Memory B cell (primary cell): Measurements from ENCODE around the gene KIAA0408.

Experiments used
- ATAC-seq: fragments of 150-1000 bp; cut with Tn5 transposase; 2 replicates; pipeline ENCODE4 v1.10.0; 2021; ENCODE audit warnings: low read depth, mild to moderate bottlenecking, moderate library complexity
- DNase-seq, 2 donors: peaks; one replicate each; pipeline ENCODE4 v3.0.0; 2022; ENCODE audit warnings: low spot score in 2 of 2
- H3K27ac Mint-ChIP-seq: one replicate; pipeline ENCODE4 v1.8.0; 2022; ENCODE audit warnings: mild to moderate bottlenecking, moderate library complexity, mixed read lengths
- H3K27me3 Mint-ChIP-seq: one replicate; pipeline ENCODE4 v1.8.0; 2022; ENCODE audit warnings: mixed read lengths
- H3K36me3 Mint-ChIP-seq: one replicate; pipeline ENCODE4 v1.8.0; 2022; ENCODE audit warnings: mild to moderate bottlenecking, mixed read lengths
- H3K4me1 Mint-ChIP-seq: one replicate; pipeline ENCODE4 v1.8.0; 2022; ENCODE audit warnings: mixed read lengths
- H3K4me3 Mint-ChIP-seq: one replicate; pipeline ENCODE4 v1.8.0; 2022; ENCODE audit warnings: mild to moderate bottlenecking, moderate library complexity, mixed read lengths
- H3K9me3 Mint-ChIP-seq: one replicate; pipeline ENCODE4 v1.8.0; 2022; ENCODE audit warnings: mixed read lengths

The KIAA0408 gene

GRCh38 chr6:127475823-127476176, 16.6 kb upstream of the KIAA0408 start:
- Mint-ChIP-seq H3K36me3 (peaks cover 13% of the 10 kb centered on the region), H3K27ac (no peak overlapping the region)
- no peak for DNase-seq

GRCh38 chr6:127475135-127475822, 16.1 kb upstream of the KIAA0408 start:
- Mint-ChIP-seq H3K4me1 (peaks cover 7% of the 10 kb centered on the region), H3K27ac (no peak overlapping the region), H3K36me3 (peaks cover 13% of the 10 kb centered on the region), H3K4me3 (no peak overlapping the region), H3K27me3 (no peaks in the 10 kb centered on the region), H3K9me3 (no peaks in the 10 kb centered on the region)
- ATAC-seq (no peak), DNase-seq (no peak)

More at GRCh38 chr6:127475823-127476176, 16.6 kb upstream of the KIAA0408 start:
- no peak for ATAC-seq
- Mint-ChIP-seq H3K4me3 (no peak overlapping the region), H3K27me3 (no peaks in the 10 kb centered on the region), H3K4me1 (peaks cover 7% of the 10 kb centered on the region), H3K9me3 (no peaks in the 10 kb centered on the region)

GRCh38 chr6:127471379-127472255, 12.4 kb upstream of the KIAA0408 start:
- H3K4me1 Mint-ChIP-seq, result peaks cover 7% of the 10 kb centered on the region
- no peaks in the 10 kb centered on the region for H3K9me3 Mint-ChIP-seq
- H3K4me3 Mint-ChIP-seq, result no peak overlapping the region
- peak; percentile 27 for ATAC-seq
- DNase-seq, result no peak
- H3K36me3 Mint-ChIP-seq, result peaks cover 6% of the 10 kb centered on the region
- no peaks in the 10 kb centered on the region for H3K27me3 Mint-ChIP-seq
- H3K27ac Mint-ChIP-seq, result no peak overlapping the region

GRCh38 chr6:127468936-127469335, 9.7 kb upstream of the KIAA0408 start:
- Mint-ChIP-seq H3K9me3 (no peaks in the 10 kb centered on the region), H3K4me3 (no peak overlapping the region), H3K27ac (no peak overlapping the region), H3K27me3 (no peaks in the 10 kb centered on the region), H3K4me1 (peaks cover 7% of the 10 kb centered on the region), H3K36me3 (peaks cover 1% of the 10 kb centered on the region)
- DNase-seq, result no peak
- ATAC-seq, result no peak

- Mint-ChIP-seq H3K4me1 (peaks cover 4% of the 10 kb centered on the region), H3K4me3 (no peak overlapping the region), H3K36me3 (no peaks in the 10 kb centered on the region), H3K27ac (no peak overlapping the region), H3K27me3 (no peaks in the 10 kb centered on the region), H3K9me3 (no peaks in the 10 kb centered on the region)
- ATAC-seq (no peak), DNase-seq (no peak)
Measured at GRCh38 chr6:127466416-127466815, 7.2 kb upstream of the KIAA0408 start.

- Mint-ChIP-seq H3K9me3 (no peaks in the 10 kb centered on the region), H3K27me3 (no peaks in the 10 kb centered on the region), H3K27ac (no peak overlapping the region), H3K36me3 (no peaks in the 10 kb centered on the region), H3K4me1 (no peaks in the 10 kb centered on the region), H3K4me3 (no peak overlapping the region)
- ATAC-seq (peak; percentile 57), DNase-seq (peak; percentile 18 to 19)
Measured at GRCh38 chr6:127464881-127465459, 5.8 kb upstream of the KIAA0408 start.

GRCh38 chr6:127464161-127464880, 5.1 kb upstream of the KIAA0408 start:
- Mint-ChIP-seq H3K27me3 (no peaks in the 10 kb centered on the region), H3K9me3 (no peaks in the 10 kb centered on the region), H3K27ac (no peak overlapping the region), H3K36me3 (no peaks in the 10 kb centered on the region), H3K4me1 (no peaks in the 10 kb centered on the region), H3K4me3 (no peak overlapping the region)
- ATAC-seq (no peak), DNase-seq (no peak)

- Mint-ChIP-seq H3K4me3 (no peak overlapping the region), H3K36me3 (no peaks in the 10 kb centered on the region), H3K27ac (no peak overlapping the region), H3K4me1 (no peaks in the 10 kb centered on the region), H3K9me3 (no peaks in the 10 kb centered on the region), H3K27me3 (no peaks in the 10 kb centered on the region)
- DNase-seq, result no peak
- ATAC-seq, result no peak
Measured at GRCh38 chr6:127463056-127463455, 3.9 kb upstream of the KIAA0408 start.

GRCh38 chr6:127462376-127462775, 3.2 kb upstream of the KIAA0408 start:
- no peak for DNase-seq
- Mint-ChIP-seq H3K27me3 (no peaks in the 10 kb centered on the region), H3K27ac (no peak overlapping the region), H3K4me1 (no peaks in the 10 kb centered on the region), H3K36me3 (no peaks in the 10 kb centered on the region), H3K4me3 (no peak overlapping the region), H3K9me3 (no peaks in the 10 kb centered on the region)
- no peak for ATAC-seq

- Mint-ChIP-seq H3K4me1 (no peaks in the 10 kb centered on the region), H3K9me3 (no peaks in the 10 kb centered on the region), H3K27me3 (no peaks in the 10 kb centered on the region), H3K27ac (no peak overlapping the region), H3K36me3 (no peaks in the 10 kb centered on the region), H3K4me3 (no peak overlapping the region)
- no peak for DNase-seq
- no peak for ATAC-seq
Measured at GRCh38 chr6:127460465-127460864, 1.3 kb upstream of the KIAA0408 start.

GRCh38 chr6:127458817-127459216, 372 bp downstream of the KIAA0408 start:
- Mint-ChIP-seq H3K36me3 (no peaks in the 10 kb centered on the region), H3K27ac (no peak overlapping the region), H3K9me3 (no peaks in the 10 kb centered on the region), H3K27me3 (no peaks in the 10 kb centered on the region), H3K4me3 (no peak overlapping the region), H3K4me1 (no peaks in the 10 kb centered on the region)
- DNase-seq, result no peak
- no peak for ATAC-seq

- H3K27ac Mint-ChIP-seq, result no peak overlapping the region
- H3K9me3 Mint-ChIP-seq, result no peaks in the 10 kb centered on the region
- DNase-seq, result no peak
- no peaks in the 10 kb centered on the region for H3K4me1 Mint-ChIP-seq
- no peak for ATAC-seq
- no peaks in the 10 kb centered on the region for H3K27me3 Mint-ChIP-seq
- no peak overlapping the region for H3K4me3 Mint-ChIP-seq
- no peaks in the 10 kb centered on the region for H3K36me3 Mint-ChIP-seq
Measured at GRCh38 chr6:127458222-127458621, 967 bp downstream of the KIAA0408 start.

GRCh38 chr6:127457456-127458064, 1.6 kb downstream of the KIAA0408 start:
- H3K9me3 Mint-ChIP-seq, result no peaks in the 10 kb centered on the region
- H3K36me3 Mint-ChIP-seq, result no peaks in the 10 kb centered on the region
- H3K27ac Mint-ChIP-seq, result no peak overlapping the region
- ATAC-seq, result no peak
- H3K4me3 Mint-ChIP-seq, result no peak overlapping the region
- no peaks in the 10 kb centered on the region for H3K27me3 Mint-ChIP-seq
- H3K4me1 Mint-ChIP-seq, result no peaks in the 10 kb centered on the region
- DNase-seq, result no peak
